Endothelial cell of umbilical vein (primary cell): ENCODE data around the gene SYTL1. TPM values are rescaled to one million over a fixed set of nuclear protein-coding genes. Genes with fewer than 3 reads are reported as not detected.

Source experiments
- BruUV-seq: library from RNA; stranded (reverse); fragments of 400-500 nt; replicated peaks from 2 replicates; lab custom pipeline; 2021; lab: Mats Ljungman, UMichigan
- CTCF ChIA-PET: fragments of 300-600, 350-600 bp; sonication (Branson Sonifier 250); formaldehyde crosslinking; loops from one replicate; lab custom pipeline; 2021; ENCODE audit warnings: antibody characterized with exemption, inconsistent platforms; lab: Charles Lee
- POLR2A ChIA-PET: fragments of 300-600, 350-600 bp; sonication (Branson Sonifier 250); formaldehyde crosslinking; loops from one replicate; lab custom pipeline; 2021; ENCODE audit warnings: antibody characterized with exemption, inconsistent platforms; lab: Charles Lee
- DNase-seq: peaks from one replicate; pipeline ENCODE4 v3.0.0-alpha.2; 2011; ENCODE audit warnings: low read depth, low spot score
- FAIRE-seq: peaks from 2 replicates; lab custom pipeline; 2011; peaks lifted over from hg19 to GRCh38; lab: Jason Lieb, UNC
- H2AFZ ChIP-seq: 2 replicates; pipeline ENCODE4 v1.6.0; 2012; ENCODE audit warnings: low read depth, low read length, control low read depth, inconsistent platforms
- H3K27ac ChIP-seq: 2 replicates; pipeline ENCODE4 v1.5.1; 2011; ENCODE audit warnings: low read depth, mild to moderate bottlenecking, control low read depth, low read length, moderate library complexity; ENCODE audit not compliant: insufficient read depth
- H3K27me3 ChIP-seq, 2 experiments: 2 replicates each; pipeline versions ENCODE4 v1.6.0 to v1.6.1; 2011; ENCODE audit warnings: low read length in 2 of 2, mixed read lengths in 1 of 2; ENCODE audit not compliant: control insufficient read depth in 2 of 2, insufficient read depth in 2 of 2
- H3K36me3 ChIP-seq, 2 experiments: 2 replicates in 1 of 2; 3 replicates in 1 of 2; pipeline ENCODE4 v1.5.1; 2011; ENCODE audit warnings: low read length in 2 of 2, mild to moderate bottlenecking in 1 of 2, moderate library complexity in 1 of 2; ENCODE audit not compliant: control insufficient read depth in 2 of 2, insufficient read depth in 2 of 2; ENCODE audit errors: extremely low read depth in 1 of 2
- H3K4me1 ChIP-seq: 3 replicates; pipeline ENCODE4 v1.5.1; 2011; ENCODE audit warnings: mild to moderate bottlenecking, low read length; ENCODE audit not compliant: control insufficient read depth, insufficient read depth; ENCODE audit errors: extremely low read depth
- H3K4me2 ChIP-seq: 2 replicates; pipeline ENCODE4 v1.6.1; 2011; ENCODE audit warnings: low read length, control low read depth, mixed read lengths; ENCODE audit not compliant: insufficient read depth
- H3K4me3 ChIP-seq, 3 experiments: fragments of 200-600 bp in 1 of 3; sonication (generic), shearing (Covaris generic) in 1 of 3; replicated peaks in 1 of 3; 2 replicates each; pipeline ENCODE4 v1.5.1; 2011 to 2016; ENCODE audit warnings: control low read depth in 3 of 3, low read length in 3 of 3, mild to moderate bottlenecking in 2 of 3, inconsistent platforms in 1 of 3, low read depth in 1 of 3, moderate library complexity in 1 of 3; ENCODE audit not compliant: insufficient read depth in 1 of 3
- H3K79me2 ChIP-seq: 2 replicates; pipeline ENCODE4 v1.6.0; 2012; ENCODE audit warnings: low read length, inconsistent platforms; ENCODE audit not compliant: control insufficient read depth, insufficient read depth
- H3K9ac ChIP-seq: replicated peaks from 2 replicates; pipeline ENCODE3; 2011; ENCODE audit warnings: low read length, control low read depth; ENCODE audit not compliant: insufficient read depth; ENCODE audit errors: extremely low read depth
- H3K9me1 ChIP-seq: replicated peaks from 3 replicates; pipeline ENCODE4 v1.6.0; 2011; ENCODE audit warnings: mild to moderate bottlenecking, low read length; ENCODE audit not compliant: control insufficient read depth, insufficient read depth; ENCODE audit errors: extremely low read depth
- H3K9me3 ChIP-seq: replicated peaks from 2 replicates; pipeline ENCODE4 v1.5.1; 2012; ENCODE audit warnings: low read length, inconsistent platforms; ENCODE audit not compliant: control insufficient read depth, insufficient read depth
- H4K20me1 ChIP-seq: replicated peaks from 2 replicates; pipeline ENCODE3; 2011; ENCODE audit warnings: mild to moderate bottlenecking, low read length; ENCODE audit not compliant: control insufficient read depth, insufficient read depth; ENCODE audit errors: extremely low read depth
- CTCF ChIP-seq, 2 donors: IDR thresholded peaks; 1 replicate in 1 of 2; 2 replicates in 1 of 2; pipeline ENCODE4 v1.5.1; 2011; ENCODE audit warnings: low read length in 2 of 2, mild to moderate bottlenecking in 2 of 2, moderate library complexity in 2 of 2, control low read depth in 1 of 2, inconsistent platforms in 1 of 2, low read depth in 1 of 2; ENCODE audit not compliant: insufficient read depth in 1 of 2; ENCODE audit errors: extremely low read depth in 1 of 2
- EZH2 ChIP-seq: IDR thresholded peaks from 2 replicates; pipeline ENCODE4 v1.6.1; 2012; ENCODE audit warnings: borderline replicate concordance, low read depth, mild to moderate bottlenecking, moderate library complexity, low read length, inconsistent platforms; ENCODE audit not compliant: severe bottlenecking
- FOS ChIP-seq: IDR thresholded peaks from 2 replicates; pipeline ENCODE4 v1.6.1; 2011; ENCODE audit warnings: mild to moderate bottlenecking, low read length, moderate library complexity, borderline replicate concordance; ENCODE audit not compliant: insufficient read depth
- GATA2 ChIP-seq: IDR thresholded peaks from 2 replicates; pipeline ENCODE4 v1.7.0; 2011; ENCODE audit warnings: low read depth, mild to moderate bottlenecking, moderate library complexity, mixed read lengths, low read length; ENCODE audit not compliant: insufficient read length, insufficient read depth
- MAX ChIP-seq: IDR thresholded peaks from 2 replicates; pipeline ENCODE4 v1.6.1; 2011; ENCODE audit not compliant: insufficient read depth, insufficient read length
- MYC ChIP-seq: IDR thresholded peaks from one replicate; pipeline ENCODE4 v1.6.1; 2011; ENCODE audit warnings: mild to moderate bottlenecking, low read depth, low read length
- POLR2A ChIP-seq: IDR thresholded peaks from 2 replicates; pipeline ENCODE4 v1.6.1; 2012; ENCODE audit warnings: low read depth, mild to moderate bottlenecking, control low read depth, low read length
- POLR2AphosphoS5 ChIP-seq: IDR thresholded peaks from 2 replicates; pipeline ENCODE4 v1.6.1; 2012; ENCODE audit warnings: low read depth, mild to moderate bottlenecking, control low read depth, low read length, moderate library complexity; ENCODE audit not compliant: insufficient read depth
- dilution Hi-C: fragments of 300-500 bp; cut with MboI; formaldehyde crosslinking; loops from one replicate; pipeline ENCODE4 v1.15.0; 2019; ENCODE audit warnings: low sequenced_read_pairs; ENCODE audit not compliant: extremely low pct_ligation_motif_present
- intact Hi-C: fragments of 100-400 bp; cut with micrococcal nuclease; formaldehyde crosslinking; loops from one replicate; pipeline ENCODE4 v1.10.0; 2022
- polyA plus RNA-seq, 4 experiments: library from polyadenylated mRNA; depleted of rRNA in 3 of 4; stranded (reverse) in 3 of 4; unstranded in 1 of 4; fragments of >200 nt; gene quantifications; 2 replicates each; pipeline versions ENCODE4 v1.2.1 to v1.2.3, GENCODE V29; 2011 to 2012; ENCODE audit warnings: missing spikeins in 1 of 4
- total RNA-seq: library from RNA; stranded (reverse); gene quantifications from 2 replicates; pipeline ENCODE4 v1.2.3, GENCODE V29; 2021

SYTL1 gene
- total and polyA plus RNA-seq, 2 donors (not counting 3 experiments of a cell fraction or from before 2014, with no cell fraction given): 0.04 TPM; not detected in 1

GRCh38 chr1:27293915-27294314, 47.9 kb upstream of the SYTL1 start:
- BruUV-seq: no TSS peak
- Histone ChIP-seq H3K79me2 (no peaks in the 10 kb centered on the region), H3K4me2 (no peak overlapping the region), H3K36me3 (peaks cover 0 to 15% of the 10 kb centered on the region in 2 experiments), H3K9me3 (no peaks in the 10 kb centered on the region), H3K27me3 (no peaks in the 10 kb centered on the region), H3K9me1 (no peaks in the 10 kb centered on the region), H4K20me1 (no peaks in the 10 kb centered on the region), H3K27ac (no peak overlapping the region), H2AFZ (no peak overlapping the region), H3K4me3 (no peak overlapping the region), H3K9ac (no peak overlapping the region), H3K4me1 (no peaks in the 10 kb centered on the region)
- dilution Hi-C loops (no loop called here), intact Hi-C loops (no loop called here)
- no peak for FAIRE-seq
- ChIA-PET CTCF (interaction anchor here (1.2 to 10.9 kb wide), 7 partner anchors 10 to 312 kb away, joined by 4 to 275 read pairs (median 17); partner anchors contain the start of genes AHDC1 and GPR3), POLR2A (no interaction called here)
- no peak for DNase-seq
- TF ChIP-seq MYC: no peak
- no peak for TF ChIP-seq POLR2AphosphoS5
- no peak for TF ChIP-seq FOS
- no peak for TF ChIP-seq POLR2A
- TF ChIP-seq GATA2: no peak
- TF ChIP-seq MAX: no peak
- TF ChIP-seq CTCF (IDR thresholded peaks at IDR 0.05; ENCODE audit: extremely low read depth in 1 of 2, insufficient read depth in 1 of 2, low read depth in 1 of 2, low read length in 2 of 2): no peak
- no peak for TF ChIP-seq EZH2
